Measurements from ENCODE around the gene LZIC.
A peak's percentile ranks its signal among the peaks of the same experiment; 100 is the strongest.

DNA sequence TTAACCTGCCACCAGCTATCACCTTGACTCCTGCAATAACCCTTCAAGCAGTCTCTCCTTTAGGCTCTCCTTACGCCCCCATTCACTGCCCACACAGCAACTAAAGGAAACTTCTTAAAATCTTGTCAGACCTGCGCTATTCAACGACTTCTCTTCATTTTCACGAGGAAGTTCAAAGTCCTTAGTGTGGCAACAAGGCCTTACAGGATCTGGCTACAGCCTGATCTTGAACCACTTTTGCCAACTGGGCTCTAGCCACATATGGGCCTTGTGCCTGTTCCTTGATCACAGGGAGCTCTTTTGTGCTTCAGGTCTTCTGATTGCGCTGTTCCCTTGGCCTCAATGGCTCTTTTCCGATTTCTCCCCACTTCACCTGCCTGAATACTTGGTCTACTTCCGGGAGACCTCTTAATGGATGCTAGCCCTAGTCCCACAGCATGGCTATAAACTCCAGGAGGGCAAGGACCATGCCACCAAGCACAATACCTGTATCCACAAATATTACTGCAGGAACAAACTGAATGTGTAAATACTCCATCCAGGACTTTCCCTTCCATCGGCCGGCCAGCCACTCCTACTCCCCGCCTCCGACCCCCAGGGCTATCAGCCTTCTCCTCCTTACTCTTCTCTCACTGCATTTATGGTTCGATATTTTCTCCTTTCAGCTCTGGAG lies 30.8 kb downstream of the LZIC start:
- TF ChIP-seq, protein P1, sequence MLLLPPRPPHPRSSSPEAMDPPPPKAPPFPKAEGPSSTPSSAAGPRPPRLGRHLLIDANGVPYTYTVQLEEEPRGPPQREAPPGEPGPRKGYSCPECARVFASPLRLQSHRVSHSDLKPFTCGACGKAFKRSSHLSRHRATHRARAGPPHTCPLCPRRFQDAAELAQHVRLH (CRISPR knock-in tag; IDR thresholded peaks at IDR 0.05; ENCODE audit: borderline replicate concordance, low read depth) = no peak
- TF ChIP-seq, protein P2, sequence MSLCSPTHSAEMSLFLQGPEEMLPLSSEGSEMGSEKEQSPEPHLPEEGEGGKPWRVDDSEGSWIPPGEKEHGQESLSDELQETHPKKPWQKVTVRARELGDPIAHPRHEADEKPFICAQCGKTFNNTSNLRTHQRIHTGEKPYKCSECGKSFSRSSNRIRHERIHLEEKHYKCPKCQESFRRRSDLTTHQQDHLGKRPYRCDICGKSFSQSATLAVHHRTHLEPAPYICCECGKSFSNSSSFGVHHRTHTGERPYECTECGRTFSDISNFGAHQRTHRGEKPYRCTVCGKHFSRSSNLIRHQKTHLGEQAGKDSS (CRISPR knock-in tag; IDR thresholded peaks at IDR 0.05; ENCODE audit: borderline replicate concordance, low read depth) = no peak
- no peak for TF ChIP-seq JARID2 (CRISPR knock-in tag; IDR thresholded peaks at IDR 0.05; ENCODE audit: insufficient replicate concordance)
- no peak for TF ChIP-seq RBM22 (optimal IDR thresholded peaks at IDR 0.05; ENCODE audit: low read length)
- TF ChIP-seq EZH2 (conservative IDR thresholded peaks at IDR 0.05; ENCODE audit: low read depth, low read length) = no peak
- TF ChIP-seq, protein P3, sequence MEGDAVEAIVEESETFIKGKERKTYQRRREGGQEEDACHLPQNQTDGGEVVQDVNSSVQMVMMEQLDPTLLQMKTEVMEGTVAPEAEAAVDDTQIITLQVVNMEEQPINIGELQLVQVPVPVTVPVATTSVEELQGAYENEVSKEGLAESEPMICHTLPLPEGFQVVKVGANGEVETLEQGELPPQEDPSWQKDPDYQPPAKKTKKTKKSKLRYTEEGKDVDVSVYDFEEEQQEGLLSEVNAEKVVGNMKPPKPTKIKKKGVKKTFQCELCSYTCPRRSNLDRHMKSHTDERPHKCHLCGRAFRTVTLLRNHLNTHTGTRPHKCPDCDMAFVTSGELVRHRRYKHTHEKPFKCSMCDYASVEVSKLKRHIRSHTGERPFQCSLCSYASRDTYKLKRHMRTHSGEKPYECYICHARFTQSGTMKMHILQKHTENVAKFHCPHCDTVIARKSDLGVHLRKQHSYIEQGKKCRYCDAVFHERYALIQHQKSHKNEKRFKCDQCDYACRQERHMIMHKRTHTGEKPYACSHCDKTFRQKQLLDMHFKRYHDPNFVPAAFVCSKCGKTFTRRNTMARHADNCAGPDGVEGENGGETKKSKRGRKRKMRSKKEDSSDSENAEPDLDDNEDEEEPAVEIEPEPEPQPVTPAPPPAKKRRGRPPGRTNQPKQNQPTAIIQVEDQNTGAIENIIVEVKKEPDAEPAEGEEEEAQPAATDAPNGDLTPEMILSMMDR (CRISPR knock-in tag; IDR thresholded peaks at IDR 0.05) = no peak
- TF ChIP-seq, protein P4, sequence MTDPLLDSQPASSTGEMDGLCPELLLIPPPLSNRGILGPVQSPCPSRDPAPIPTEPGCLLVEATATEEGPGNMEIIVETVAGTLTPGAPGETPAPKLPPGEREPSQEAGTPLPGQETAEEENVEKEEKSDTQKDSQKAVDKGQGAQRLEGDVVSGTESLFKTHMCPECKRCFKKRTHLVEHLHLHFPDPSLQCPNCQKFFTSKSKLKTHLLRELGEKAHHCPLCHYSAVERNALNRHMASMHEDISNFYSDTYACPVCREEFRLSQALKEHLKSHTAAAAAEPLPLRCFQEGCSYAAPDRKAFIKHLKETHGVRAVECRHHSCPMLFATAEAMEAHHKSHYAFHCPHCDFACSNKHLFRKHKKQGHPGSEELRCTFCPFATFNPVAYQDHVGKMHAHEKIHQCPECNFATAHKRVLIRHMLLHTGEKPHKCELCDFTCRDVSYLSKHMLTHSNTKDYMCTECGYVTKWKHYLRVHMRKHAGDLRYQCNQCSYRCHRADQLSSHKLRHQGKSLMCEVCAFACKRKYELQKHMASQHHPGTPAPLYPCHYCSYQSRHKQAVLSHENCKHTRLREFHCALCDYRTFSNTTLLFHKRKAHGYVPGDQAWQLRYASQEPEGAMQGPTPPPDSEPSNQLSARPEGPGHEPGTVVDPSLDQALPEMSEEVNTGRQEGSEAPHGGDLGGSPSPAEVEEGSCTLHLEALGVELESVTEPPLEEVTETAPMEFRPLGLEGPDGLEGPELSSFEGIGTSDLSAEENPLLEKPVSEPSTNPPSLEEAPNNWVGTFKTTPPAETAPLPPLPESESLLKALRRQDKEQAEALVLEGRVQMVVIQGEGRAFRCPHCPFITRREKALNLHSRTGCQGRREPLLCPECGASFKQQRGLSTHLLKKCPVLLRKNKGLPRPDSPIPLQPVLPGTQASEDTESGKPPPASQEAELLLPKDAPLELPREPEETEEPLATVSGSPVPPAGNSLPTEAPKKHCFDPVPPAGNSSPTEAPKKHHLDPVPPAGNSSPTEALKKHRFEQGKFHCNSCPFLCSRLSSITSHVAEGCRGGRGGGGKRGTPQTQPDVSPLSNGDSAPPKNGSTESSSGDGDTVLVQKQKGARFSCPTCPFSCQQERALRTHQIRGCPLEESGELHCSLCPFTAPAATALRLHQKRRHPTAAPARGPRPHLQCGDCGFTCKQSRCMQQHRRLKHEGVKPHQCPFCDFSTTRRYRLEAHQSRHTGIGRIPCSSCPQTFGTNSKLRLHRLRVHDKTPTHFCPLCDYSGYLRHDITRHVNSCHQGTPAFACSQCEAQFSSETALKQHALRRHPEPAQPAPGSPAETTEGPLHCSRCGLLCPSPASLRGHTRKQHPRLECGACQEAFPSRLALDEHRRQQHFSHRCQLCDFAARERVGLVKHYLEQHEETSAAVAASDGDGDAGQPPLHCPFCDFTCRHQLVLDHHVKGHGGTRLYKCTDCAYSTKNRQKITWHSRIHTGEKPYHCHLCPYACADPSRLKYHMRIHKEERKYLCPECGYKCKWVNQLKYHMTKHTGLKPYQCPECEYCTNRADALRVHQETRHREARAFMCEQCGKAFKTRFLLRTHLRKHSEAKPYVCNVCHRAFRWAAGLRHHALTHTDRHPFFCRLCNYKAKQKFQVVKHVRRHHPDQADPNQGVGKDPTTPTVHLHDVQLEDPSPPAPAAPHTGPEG (CRISPR knock-in tag; IDR thresholded peaks at IDR 0.05) = no peak
- no peak for TF ChIP-seq PAF1 (CRISPR knock-in tag; IDR thresholded peaks at IDR 0.05)
- no peak for TF ChIP-seq KDM3A (CRISPR knock-in tag; IDR thresholded peaks at IDR 0.05; ENCODE audit: low read depth)
- TF ChIP-seq HNF4G (IDR thresholded peaks at IDR 0.05; ENCODE audit: borderline replicate concordance, low read depth, low read length) = 0 out of 2 replicates have a peak, but pooled peaks have one; percentile 19
- TF ChIP-seq HNF4G (CRISPR knock-in tag; IDR thresholded peaks at IDR 0.05; ENCODE audit: borderline replicate concordance, low read depth) = no peak
- TF ChIP-seq POGZ (CRISPR knock-in tag; IDR thresholded peaks at IDR 0.05) = no peak
- TF ChIP-seq HMGA1 (CRISPR knock-in tag; conservative IDR thresholded peaks at IDR 0.05) = no peak
- TF ChIP-seq SMC3 (IDR thresholded peaks at IDR 0.05; ENCODE audit: low read length) = no peak
